SKM-1 treated with dmso at 0.1 percent for 144 hours (cell line): ENCODE measurements around the gene MEI1.

ENCODE experiments used
- DNase-seq: peaks from one replicate; lab custom pipeline; 2025; ENCODE audit not compliant: unreplicated experiment; lab: John Stamatoyannopoulos, UW

MEI1 gene

DNA sequence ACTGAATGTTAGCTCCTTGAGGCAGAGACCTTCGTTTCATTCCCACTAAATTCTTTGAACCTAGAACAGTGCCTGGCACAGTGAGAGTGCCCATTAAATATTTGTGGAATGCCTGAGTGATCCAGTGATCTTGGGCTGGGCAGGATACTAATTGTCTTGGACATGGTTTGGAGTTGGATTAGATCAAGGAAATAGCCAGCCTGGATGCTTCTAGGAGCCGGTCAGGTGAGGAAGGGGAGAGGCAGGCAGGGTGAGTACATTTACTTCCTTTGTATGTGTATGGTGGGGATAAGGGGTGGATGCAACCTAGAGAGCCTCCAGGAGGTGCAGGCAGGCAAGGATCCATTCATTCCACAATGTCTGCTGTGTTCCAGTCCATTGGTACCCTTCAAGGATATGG lies 137.2 kb downstream of the MEI1 start:
- DNase-seq, result no peak

DNA sequence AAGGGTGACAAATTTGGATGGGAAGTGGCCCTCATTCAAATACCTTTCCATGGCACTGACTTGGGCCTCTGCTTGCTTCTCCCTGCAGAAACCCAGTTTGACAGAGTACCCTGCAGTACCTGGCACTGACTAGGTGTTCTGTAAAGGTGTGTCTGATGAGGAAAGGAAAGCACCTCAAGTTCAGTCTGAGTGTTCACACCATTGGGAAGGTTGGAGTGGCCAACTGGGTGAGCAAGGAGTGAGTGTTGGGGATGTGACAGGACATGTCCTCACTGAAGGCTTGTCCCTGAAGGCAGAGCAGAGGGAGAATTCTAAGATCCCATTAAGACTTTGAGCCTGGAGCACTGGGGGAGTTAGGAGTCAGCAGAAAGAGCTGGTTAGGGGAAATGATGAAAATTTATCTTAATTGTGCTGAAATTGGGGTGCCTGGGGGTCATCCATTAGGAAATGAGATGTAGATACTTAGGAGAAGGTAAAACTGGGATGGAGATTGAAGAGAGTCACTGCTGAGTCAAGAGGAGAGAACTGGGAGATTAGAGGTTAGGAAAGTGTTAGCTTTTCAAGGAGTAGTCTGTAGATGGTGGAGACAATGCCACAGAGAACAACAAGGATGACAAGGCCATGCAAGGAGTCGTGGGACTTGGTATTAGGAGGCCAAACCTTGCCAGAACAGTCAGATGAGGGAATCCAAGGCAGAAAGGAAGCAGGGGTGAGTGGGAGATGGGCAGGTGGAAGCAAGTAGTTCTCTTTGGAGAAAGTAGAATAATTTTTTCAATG lies 139.7 kb downstream of the MEI1 start:
- DNase-seq, result no peak

DNA sequence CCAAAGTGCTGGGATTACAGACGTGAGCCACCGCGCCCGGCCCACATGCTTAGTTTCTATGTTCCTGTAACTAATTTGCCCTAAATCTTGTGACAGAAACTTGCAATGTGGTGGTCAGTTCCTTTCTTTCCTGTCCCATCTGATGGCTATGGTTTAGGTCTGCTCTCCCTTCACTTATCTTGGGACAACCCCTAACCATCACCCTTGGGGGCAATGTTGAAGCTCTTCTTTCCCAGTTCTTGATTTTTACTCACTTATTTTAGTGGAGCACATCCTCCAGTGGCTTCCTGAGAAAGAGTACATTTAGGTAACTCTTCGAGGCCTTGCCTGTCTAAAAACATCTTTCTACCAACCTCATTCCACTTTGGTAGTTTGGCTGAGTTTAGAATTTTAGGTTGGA lies 140.9 kb downstream of the MEI1 start:
- DNase-seq, result no peak

DNA sequence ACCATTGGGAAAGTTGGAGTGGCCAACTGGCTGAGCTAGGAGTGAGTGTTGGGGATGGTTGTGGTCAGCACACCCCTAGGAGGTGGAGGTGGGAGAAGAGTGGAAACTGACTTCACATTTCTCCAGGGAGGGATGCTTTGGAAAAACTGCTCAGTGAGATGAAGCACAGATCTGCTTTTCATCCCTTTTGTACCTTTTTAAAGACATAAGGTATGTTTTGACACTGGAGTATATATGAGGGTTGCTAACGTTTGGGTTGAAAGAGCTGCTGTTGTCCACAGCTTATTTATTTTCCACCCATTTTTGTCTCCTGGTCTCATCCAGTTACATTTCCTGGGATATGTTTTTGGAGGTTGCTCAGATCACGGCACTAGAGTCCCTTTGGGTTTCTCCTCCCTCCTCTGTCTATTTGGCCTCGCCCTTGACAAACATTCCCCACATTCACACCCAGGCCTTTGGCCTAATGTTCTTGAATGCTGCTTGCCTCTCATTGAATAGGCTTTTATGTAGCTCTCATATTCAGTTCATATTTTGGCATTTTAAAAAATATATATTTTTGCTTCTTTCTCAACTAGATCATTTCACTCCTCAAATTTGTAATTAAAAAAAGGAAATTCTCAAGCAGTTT lies 141.9 kb downstream of the MEI1 start:
- DNase-seq, result no peak

DNA sequence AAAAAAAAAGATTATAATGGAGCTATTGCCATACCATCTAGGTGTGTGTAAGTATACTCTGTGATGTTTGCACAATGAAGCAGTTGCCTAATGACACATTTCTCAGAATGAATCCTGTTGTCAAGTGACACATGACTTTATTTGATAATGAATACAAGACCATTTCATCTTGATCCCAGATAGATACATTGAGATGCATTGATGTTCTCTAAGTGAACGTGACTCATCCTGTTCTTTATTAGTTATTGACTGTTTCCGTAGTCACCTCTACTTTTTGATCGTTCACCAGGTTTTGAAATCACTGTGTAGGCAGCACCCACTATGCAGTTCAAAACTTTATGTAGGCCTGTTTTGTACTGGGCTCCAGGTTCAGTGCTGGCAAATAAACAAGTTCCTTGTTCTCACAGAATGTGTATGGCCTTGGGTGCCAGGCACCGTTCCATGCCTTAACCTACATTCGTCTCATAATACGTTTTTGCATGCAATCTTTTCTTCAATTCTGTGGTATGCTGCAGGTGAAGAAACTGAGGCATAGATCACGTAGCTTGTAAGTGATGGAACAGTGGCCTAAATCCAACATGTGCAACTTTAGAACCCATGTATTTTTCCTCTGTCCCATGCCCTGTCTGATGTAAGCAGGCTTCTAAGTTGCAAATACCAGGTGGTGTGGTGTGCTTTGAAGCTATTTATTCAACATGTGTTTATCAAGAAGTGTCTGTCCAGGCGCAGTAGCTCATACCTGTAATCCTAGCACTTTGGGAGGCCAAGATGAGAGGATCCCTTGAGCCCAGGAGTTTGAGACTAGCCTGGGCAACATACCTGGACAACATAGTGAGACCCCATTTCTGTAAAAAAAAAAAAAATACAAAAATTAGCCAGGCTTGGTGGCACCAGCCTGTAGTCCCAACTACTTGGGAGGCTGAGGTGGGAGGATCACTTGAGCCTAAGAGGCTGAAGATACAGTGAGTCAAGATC lies 144.0 kb downstream of the MEI1 start:
- DNase-seq, result no peak

DNA sequence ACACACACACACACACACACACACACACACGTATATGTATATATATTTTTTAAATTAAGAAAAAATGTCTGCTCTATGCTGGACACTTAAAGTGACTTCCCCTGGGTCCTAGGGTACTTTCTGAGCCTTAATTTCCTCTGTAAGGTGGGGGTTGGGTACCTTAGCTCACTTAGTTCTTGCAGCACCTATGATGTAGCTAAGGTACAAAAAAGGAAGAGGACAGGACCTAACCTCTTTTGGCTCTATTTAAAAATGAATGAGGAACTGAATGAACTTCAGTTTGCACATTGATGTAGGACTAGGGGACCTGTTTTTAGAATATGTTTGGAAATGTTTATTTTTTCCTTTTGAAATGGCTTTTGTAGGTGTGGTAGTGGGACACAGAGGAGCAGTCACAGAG lies 144.7 kb downstream of the MEI1 start:
- peak; percentile 76 for DNase-seq

DNA sequence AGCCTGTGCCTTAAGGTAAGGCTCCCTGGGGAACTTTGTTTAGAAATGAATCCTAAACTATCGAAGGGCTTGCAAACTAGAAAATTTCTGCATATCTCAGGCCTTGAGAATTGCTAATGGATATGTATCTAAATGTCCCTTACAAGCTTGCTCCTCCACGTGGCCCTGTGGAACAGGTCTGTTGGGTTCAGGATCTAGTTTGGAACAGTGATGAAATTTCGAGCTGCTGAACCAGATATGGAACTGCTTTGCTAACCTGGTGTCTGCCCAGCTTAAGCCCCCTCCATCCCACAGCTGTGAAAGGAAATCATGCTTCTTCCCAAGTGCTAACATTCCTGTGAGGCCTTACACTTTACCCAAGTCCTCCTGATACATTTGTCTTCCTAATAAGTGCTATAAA lies 145.2 kb downstream of the MEI1 start:
- no peak for DNase-seq

DNA sequence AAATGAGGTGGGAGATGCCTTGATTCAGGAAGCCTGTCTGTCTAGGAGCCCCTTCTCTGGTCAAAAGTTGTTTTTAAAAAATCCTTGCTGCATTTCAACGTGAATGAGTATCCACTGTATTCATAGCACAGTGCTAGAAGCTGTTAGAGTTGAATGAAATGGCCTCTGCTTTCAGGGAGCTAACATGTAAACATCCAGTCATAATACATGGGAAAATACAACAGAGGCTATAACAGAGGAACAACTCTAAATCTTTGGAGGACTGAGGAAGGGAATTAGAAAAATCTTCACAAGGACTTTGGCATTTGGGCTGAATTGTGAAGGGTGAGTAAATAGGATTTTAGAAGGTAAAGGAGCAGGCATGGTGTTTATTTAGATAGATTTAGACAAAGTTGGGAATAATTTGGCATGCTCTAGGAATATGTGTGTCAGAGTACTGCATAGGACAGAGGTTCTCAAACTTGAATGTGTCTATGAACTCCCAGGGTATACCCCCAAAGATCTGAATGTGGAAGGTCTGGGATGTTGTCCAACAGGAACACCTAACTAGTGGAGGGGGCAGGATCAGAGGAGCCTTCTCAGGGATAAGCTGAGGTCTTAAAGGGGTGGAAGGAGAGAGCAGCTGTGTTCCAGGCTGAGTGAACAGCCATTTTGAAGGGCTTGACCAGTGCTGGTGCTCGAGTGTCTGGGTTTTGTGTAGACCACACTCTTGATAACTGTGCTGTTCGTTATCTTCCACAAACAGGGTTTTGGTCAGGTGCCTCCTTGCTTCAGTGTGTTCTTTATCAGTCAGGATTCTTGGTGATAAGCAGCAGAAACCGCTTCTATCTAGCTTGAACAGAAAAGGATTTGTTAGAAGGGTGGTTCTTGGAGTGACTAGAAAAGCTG lies 146.3 kb downstream of the MEI1 start:
- no peak for DNase-seq

DNA sequence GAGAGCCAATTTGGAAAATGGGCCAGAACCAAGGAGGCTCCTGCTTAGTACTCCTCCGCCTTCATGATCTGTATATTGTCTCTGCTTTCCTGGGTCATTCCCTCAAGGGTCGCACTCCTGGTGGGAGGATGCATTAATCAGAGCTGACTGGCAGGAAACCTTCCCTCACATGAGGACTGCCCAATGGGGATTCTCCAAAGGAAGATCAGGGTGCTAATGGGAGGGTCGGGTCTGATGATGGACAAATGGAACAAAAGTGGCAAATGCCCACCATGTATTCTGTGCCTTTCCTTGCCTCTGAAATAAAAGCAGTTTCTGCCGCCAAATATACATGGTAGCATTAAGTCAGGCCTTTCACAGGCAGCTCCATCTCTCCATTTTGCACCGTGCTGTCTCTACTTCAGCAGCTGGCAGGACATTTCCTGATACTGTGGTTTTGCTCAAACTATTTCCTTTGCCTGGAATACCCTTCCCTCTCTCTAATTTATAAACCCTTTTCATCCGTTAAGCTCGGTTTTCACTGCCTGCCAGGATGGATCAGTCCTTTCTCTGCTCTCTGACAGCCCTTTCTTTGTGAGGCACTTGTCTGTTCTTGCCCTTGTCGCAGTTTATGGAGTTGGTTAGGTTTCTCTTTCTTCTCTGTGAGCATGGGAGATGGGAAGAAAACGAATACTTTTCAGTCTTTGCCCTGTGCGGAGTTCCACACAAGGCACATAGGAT lies 147.1 kb downstream of the MEI1 start:
- DNase-seq, result no peak

DNA sequence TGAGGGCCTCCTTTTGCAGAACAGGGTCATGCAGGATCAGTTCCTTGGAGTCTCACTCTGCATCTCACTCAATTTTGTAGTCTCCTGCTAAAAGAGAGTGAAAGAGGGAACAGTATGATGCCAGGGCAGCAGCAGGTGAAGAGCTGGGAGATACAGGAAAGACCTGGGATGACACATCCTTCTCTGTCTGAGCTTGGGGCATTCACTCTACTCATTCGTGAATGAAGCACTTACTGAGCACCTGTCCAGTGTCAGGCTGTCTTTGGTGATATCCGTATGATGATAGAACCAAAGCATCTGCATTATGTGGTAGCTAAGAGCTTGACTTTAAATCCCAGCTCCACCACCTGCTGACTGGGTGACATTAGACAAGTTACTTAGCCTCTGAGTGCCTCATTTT lies 148.0 kb downstream of the MEI1 start:
- no peak for DNase-seq

DNA sequence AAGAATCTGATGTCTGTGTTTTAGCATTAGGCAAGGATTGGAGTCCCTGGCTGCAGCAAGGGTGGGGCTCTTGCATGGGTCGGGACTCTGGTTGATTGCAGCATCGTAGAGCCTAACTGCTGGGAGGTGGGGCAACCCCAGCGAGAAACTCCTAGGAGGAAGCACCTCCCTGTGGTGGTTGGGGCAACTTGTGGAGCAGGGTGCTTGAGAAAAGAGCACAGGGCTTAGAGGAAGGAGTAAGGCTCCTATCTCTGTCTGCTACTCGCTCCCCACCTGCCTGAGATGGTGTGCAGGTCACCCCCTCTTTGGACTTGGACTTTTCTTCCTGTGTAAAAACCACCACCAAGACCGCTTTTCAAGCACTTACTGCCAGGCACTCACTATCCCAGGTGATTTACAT lies 149.2 kb downstream of the MEI1 start:
- peak; percentile 96 for DNase-seq
